CD14-positive monocyte (primary cell): ENCODE measurements around the gene FUS. TPM values are rescaled to one million over a fixed set of nuclear protein-coding genes. Genes with fewer than 3 reads are reported as not detected.

ENCODE experiments used
- DNase-seq, 3 donors: peaks; one replicate each; pipeline ENCODE4 v3.0.0-alpha.2; 2011 to 2022
- H2AFZ ChIP-seq: 2 replicates; pipeline ENCODE4 v1.6.0; 2012; ENCODE audit warnings: mild to moderate bottlenecking, low read depth, low read length, inconsistent platforms; ENCODE audit not compliant: insufficient read depth, poor library complexity, severe bottlenecking
- H3K27ac ChIP-seq, 2 donors: 1 replicate in 1 of 2; 2 replicates in 1 of 2; pipeline ENCODE4 v1.5.1; 2012 to 2013; ENCODE audit warnings: low read length in 2 of 2, control low read depth in 1 of 2, inconsistent platforms in 1 of 2, low read depth in 1 of 2, mild to moderate bottlenecking in 1 of 2
- H3K27me3 ChIP-seq, 2 donors: one replicate each; pipeline versions ENCODE4 v1.6.0 to v1.6.1; 2011 to 2013; ENCODE audit warnings: low read length in 2 of 2; ENCODE audit not compliant: control insufficient read depth in 2 of 2, insufficient read depth in 2 of 2
- H3K36me3 ChIP-seq, 2 donors: replicated peaks in 1 of 2; 1 replicate in 1 of 2; 2 replicates in 1 of 2; pipeline versions ENCODE4 v1.5.1 to v1.6.1; 2012 to 2013; ENCODE audit warnings: low read length in 2 of 2, control low read depth in 1 of 2, inconsistent platforms in 1 of 2, mild to moderate bottlenecking in 1 of 2; ENCODE audit not compliant: insufficient read depth in 2 of 2, control insufficient read depth in 1 of 2
- H3K4me1 ChIP-seq, 2 donors: 1 replicate in 1 of 2; 2 replicates in 1 of 2; pipeline versions ENCODE4 v1.5.1 to v1.6.1; 2012 to 2013; ENCODE audit warnings: low read length in 2 of 2, control low read depth in 1 of 2, inconsistent platforms in 1 of 2, mild to moderate bottlenecking in 1 of 2, moderate library complexity in 1 of 2; ENCODE audit not compliant: insufficient read depth in 2 of 2, control insufficient read depth in 1 of 2
- H3K4me2 ChIP-seq: replicated peaks from 2 replicates; pipeline ENCODE3; 2012; ENCODE audit warnings: low read length, moderate library complexity, mild to moderate bottlenecking; ENCODE audit not compliant: poor library complexity, severe bottlenecking; ENCODE audit errors: extremely low read depth
- H3K4me3 ChIP-seq, 3 experiments: fragments of 200-600 bp in 1 of 3; sonication (generic) in 1 of 3; replicated peaks in 1 of 3; 1 replicate in 2 of 3; 2 replicates in 1 of 3; pipeline ENCODE4 v1.5.1; 2011 to 2013; ENCODE audit warnings: low read length in 3 of 3, mild to moderate bottlenecking in 3 of 3, control low read depth in 2 of 3, low read depth in 2 of 3, inconsistent platforms in 1 of 3, moderate library complexity in 1 of 3
- H3K79me2 ChIP-seq: 2 replicates; pipeline ENCODE4 v1.6.0; 2012; ENCODE audit warnings: mild to moderate bottlenecking, control low read depth, inconsistent platforms, low read length, moderate library complexity; ENCODE audit not compliant: insufficient read depth
- H3K9ac ChIP-seq: 2 replicates; pipeline ENCODE4 v1.6.0; 2017; ENCODE audit warnings: low read length, mild to moderate bottlenecking; ENCODE audit not compliant: insufficient read depth, poor library complexity, severe bottlenecking
- H3K9me3 ChIP-seq, 2 donors: replicated peaks in 1 of 2; 1 replicate in 1 of 2; 2 replicates in 1 of 2; pipeline versions ENCODE4 v1.5.1 to v1.6.1; 2012 to 2013; ENCODE audit warnings: low read length in 2 of 2, control low read depth in 1 of 2; ENCODE audit not compliant: control insufficient read depth in 1 of 2, insufficient read depth in 1 of 2
- H4K20me1 ChIP-seq: 2 replicates; pipeline ENCODE4 v1.6.0; 2012; ENCODE audit warnings: mild to moderate bottlenecking, low read length, control low read depth, moderate library complexity; ENCODE audit not compliant: insufficient read depth
- H3K27ac Mint-ChIP-seq, 7 donors: one replicate each; pipeline ENCODE4 v1.8.0; 2020; ENCODE audit warnings: mild to moderate bottlenecking in 7 of 7, mixed read lengths in 7 of 7, moderate library complexity in 6 of 7, inconsistent platforms in 2 of 7
- H3K27me3 Mint-ChIP-seq, 3 donors: one replicate each; pipeline ENCODE4 v1.8.0; 2021 to 2022; ENCODE audit warnings: low read depth in 3 of 3, mild to moderate bottlenecking in 3 of 3, mixed read lengths in 3 of 3, moderate library complexity in 3 of 3, inconsistent platforms in 1 of 3
- H3K36me3 Mint-ChIP-seq, 2 donors: one replicate each; pipeline ENCODE4 v1.8.0; 2020; ENCODE audit warnings: mixed read lengths in 2 of 2, inconsistent platforms in 1 of 2, mild to moderate bottlenecking in 1 of 2
- H3K4me1 Mint-ChIP-seq: one replicate; pipeline ENCODE4 v1.8.0; 2020; ENCODE audit warnings: mild to moderate bottlenecking, mixed read lengths
- H3K4me3 Mint-ChIP-seq, 2 donors: one replicate each; pipeline ENCODE4 v1.8.0; 2020; ENCODE audit warnings: mild to moderate bottlenecking in 2 of 2, mixed read lengths in 2 of 2, moderate library complexity in 1 of 2
- H3K9me3 Mint-ChIP-seq, 7 donors: one replicate each; pipeline ENCODE4 v1.8.0; 2020 to 2022; ENCODE audit warnings: mixed read lengths in 7 of 7, mild to moderate bottlenecking in 6 of 7, moderate library complexity in 6 of 7, inconsistent platforms in 2 of 7
- WGBS: methylation state at CpG from one replicate; pipeline ENCODE4 v1.1.5; 2013; ENCODE audit warnings: missing lambda C conversion rate; ENCODE audit not compliant: insufficient coverage; 5-methylcytosine and 5-hydroxymethylcytosine counted together
- intact Hi-C, 2 donors: fragments of 100-400 bp; cut with micrococcal nuclease; formaldehyde crosslinking; loops; one replicate each; pipeline versions ENCODE4 v1.15.0 to v1.15.1; 2023
- polyA plus RNA-seq, 3 donors: library from polyadenylated mRNA; depleted of rRNA in 1 of 3; unstranded in 2 of 3; stranded (reverse) in 1 of 3; fragments of 300-500 nt in 2 of 3; fragments of >200 nt in 1 of 3; fragmentation: Illumina TruSeq in 2 of 3; gene quantifications; 1 replicate in 2 of 3; 2 replicates in 1 of 3; pipeline ENCODE4 v1.2.3, GENCODE V29; 2012 to 2021
- TF ChIP-seq, protein P1 (sequence below): fragments of 200-600 bp; IDR thresholded peaks from one replicate; pipeline ENCODE4 v1.8.0; 2022; ENCODE audit warnings: antibody characterized with exemption, mild to moderate bottlenecking

Gene FUS
- polyA plus RNA-seq, 3 donors, result 54.9 to 246 (median 78.5) TPM

DNA sequence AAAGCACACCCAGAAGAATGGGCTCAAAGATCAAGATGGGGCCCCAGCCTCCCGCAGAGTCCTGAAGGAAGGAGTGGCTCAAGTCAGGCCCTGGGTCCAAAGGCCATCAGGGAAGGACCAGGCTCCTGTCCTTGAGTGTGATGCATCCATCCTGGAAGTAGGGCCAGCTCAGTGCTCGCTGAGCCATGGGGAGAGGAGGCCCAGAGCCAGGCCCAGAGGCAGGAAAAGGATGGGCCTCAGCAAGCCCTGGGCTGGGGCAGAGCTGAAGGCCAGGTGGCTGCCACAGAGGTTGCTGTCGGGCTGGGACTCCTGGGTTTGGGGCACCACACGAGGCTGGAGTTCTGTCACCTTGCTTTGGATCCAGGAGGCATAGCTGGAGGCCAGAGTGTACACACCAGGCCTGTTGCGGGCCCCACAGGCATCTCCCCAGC lies 48.1 kb upstream of the FUS start:
- intact Hi-C loops, result no loop called here
- TF ChIP-seq, protein P1, sequence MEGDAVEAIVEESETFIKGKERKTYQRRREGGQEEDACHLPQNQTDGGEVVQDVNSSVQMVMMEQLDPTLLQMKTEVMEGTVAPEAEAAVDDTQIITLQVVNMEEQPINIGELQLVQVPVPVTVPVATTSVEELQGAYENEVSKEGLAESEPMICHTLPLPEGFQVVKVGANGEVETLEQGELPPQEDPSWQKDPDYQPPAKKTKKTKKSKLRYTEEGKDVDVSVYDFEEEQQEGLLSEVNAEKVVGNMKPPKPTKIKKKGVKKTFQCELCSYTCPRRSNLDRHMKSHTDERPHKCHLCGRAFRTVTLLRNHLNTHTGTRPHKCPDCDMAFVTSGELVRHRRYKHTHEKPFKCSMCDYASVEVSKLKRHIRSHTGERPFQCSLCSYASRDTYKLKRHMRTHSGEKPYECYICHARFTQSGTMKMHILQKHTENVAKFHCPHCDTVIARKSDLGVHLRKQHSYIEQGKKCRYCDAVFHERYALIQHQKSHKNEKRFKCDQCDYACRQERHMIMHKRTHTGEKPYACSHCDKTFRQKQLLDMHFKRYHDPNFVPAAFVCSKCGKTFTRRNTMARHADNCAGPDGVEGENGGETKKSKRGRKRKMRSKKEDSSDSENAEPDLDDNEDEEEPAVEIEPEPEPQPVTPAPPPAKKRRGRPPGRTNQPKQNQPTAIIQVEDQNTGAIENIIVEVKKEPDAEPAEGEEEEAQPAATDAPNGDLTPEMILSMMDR, result no peak
- H3K27me3 Mint-ChIP-seq, result peaks cover 0 to 4% (median 0%) of the 10 kb centered on the region in 3 donors
- no peak overlapping the region for H3K9ac ChIP-seq
- no peak overlapping the region for H2AFZ ChIP-seq
- no peak overlapping the region for H3K4me3 ChIP-seq
- no peak overlapping the region for H3K4me3 Mint-ChIP-seq
- no peaks in the 10 kb centered on the region for H3K9me3 ChIP-seq
- no peaks in the 10 kb centered on the region for H3K79me2 ChIP-seq
- H3K27ac ChIP-seq, result no peak overlapping the region
- H3K4me1 ChIP-seq, result peaks cover 68 to 82% of the 10 kb centered on the region in 2 donors
- peak overlapping the region in 3 of 7 donors; percentile 18 to 100 (median 45) for H3K27ac Mint-ChIP-seq
- no peak overlapping the region for H3K4me2 ChIP-seq
- peaks cover 44 to 52% of the 10 kb centered on the region in 2 donors for H3K36me3 Mint-ChIP-seq
- H4K20me1 ChIP-seq, result no peaks in the 10 kb centered on the region
- no peaks in the 10 kb centered on the region for H3K27me3 ChIP-seq
- peaks cover 0 to 2% (median 0%) of the 10 kb centered on the region in 7 donors for H3K9me3 Mint-ChIP-seq
- H3K36me3 ChIP-seq, result peaks cover 28 to 42% of the 10 kb centered on the region in 2 donors
- 92% methylated on average over 5 of the region's 5 CpGs for WGBS
- peaks cover 67% of the 10 kb centered on the region for H3K4me1 Mint-ChIP-seq
- DNase-seq, result no peak

DNA sequence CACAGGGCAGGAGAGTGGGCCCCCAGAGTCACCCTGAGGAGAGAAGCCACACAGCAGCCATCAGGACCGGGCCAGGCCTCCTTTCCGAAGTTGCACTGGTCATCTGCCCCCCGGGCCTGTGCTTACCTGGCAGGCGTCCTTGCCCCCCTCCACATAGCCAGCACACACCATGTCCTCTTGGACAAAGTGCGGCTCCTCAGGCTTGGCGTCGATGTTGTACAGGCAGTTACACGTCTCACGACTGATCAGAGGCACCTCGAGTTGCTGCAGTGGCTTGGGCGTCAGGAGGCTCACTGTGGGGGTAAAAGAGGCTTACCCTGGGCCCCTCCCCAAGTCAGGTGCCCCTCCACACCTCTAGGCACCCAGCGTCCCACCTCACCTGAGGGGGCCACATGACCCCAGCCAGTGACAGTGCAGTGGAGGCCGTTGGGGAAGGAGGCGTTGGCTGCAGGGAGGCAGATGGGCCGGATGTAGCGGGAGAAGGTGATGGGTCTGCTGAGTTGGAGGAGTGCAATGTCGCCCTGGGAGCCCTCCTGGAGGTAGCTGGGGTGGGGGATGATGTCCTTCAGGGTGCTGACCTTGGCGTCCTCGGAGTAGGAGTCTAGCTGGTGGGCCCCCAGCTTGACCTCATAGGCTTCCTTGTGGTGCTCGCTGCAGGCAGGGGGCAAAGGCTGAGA lies 47.5 kb upstream of the FUS start:
- H3K27me3 ChIP-seq, result no peaks in the 10 kb centered on the region
- no peaks in the 10 kb centered on the region for H3K9me3 ChIP-seq
- WGBS, result 95% methylated on average over 13 of the region's 20 CpGs
- H3K27ac ChIP-seq, result no peak overlapping the region
- peaks cover 62 to 76% of the 10 kb centered on the region in 2 donors for H3K4me1 ChIP-seq
- H3K4me3 ChIP-seq, result no peak overlapping the region
- Mint-ChIP-seq H3K4me1 (peaks cover 62% of the 10 kb centered on the region), H3K36me3 (peaks cover 39 to 46% of the 10 kb centered on the region in 2 donors), H3K27ac (peak overlapping the region in 3 of 7 donors; percentile 5 to 78 (median 37)), H3K4me3 (no peak overlapping the region), H3K27me3 (peaks cover 0 to 4% (median 0%) of the 10 kb centered on the region in 3 donors), H3K9me3 (peaks cover 0 to 2% (median 0%) of the 10 kb centered on the region in 7 donors)
- TF ChIP-seq, protein P1, result no peak
- peaks cover 23 to 36% of the 10 kb centered on the region in 2 donors for H3K36me3 ChIP-seq
- H3K79me2 ChIP-seq, result no peaks in the 10 kb centered on the region
- H4K20me1 ChIP-seq, result no peaks in the 10 kb centered on the region
- no peak overlapping the region for H3K9ac ChIP-seq
- no peak overlapping the region for H3K4me2 ChIP-seq
- peak in 1 of 3 donors; percentile 6 for DNase-seq
- no peak overlapping the region for H2AFZ ChIP-seq
- intact Hi-C loops, result no loop called here
